Astrocyte (in vitro differentiated cells and primary cell): ENCODE results near the gene GPR142.

Experiments used
- CTCF ChIP-seq: IDR thresholded peaks from 2 replicates; pipeline ENCODE4 v1.5.1; 2011; ENCODE audit warnings: low read depth, mild to moderate bottlenecking, inconsistent platforms, low read length, moderate library complexity; ENCODE audit not compliant: insufficient read depth
- EZH2 ChIP-seq: IDR thresholded peaks from 2 replicates; pipeline ENCODE4 v1.6.1; 2012; ENCODE audit warnings: mild to moderate bottlenecking, low read length, inconsistent platforms; ENCODE audit not compliant: insufficient read depth

- TF ChIP-seq CTCF (no peak), EZH2 (no peak)
These were observed 12.7 kb upstream of the GPR142 start for GRCh38 chr17:74354561-74354960.
